Measurements from ENCODE around the gene CCDC149.

The CCDC149 gene

DNA sequence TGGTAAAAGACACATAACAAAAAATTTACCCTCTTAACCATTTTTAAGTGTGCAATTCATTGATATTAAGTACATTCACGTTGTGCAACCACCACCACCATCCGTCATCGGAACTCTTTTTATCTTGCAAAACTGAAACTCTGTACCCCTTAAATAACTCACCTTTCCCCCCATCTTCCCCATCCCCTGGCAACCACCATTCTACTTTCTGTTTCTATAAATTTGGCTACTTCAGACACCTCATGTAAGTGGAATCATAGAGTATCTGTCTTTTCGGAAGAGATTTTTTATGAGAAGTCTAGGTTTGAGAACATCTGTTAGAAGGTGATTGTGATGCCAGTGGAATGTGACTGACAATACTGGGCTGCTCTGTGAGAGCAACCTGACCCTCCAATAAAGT, 39.8 kb upstream of the CCDC149 start:
- no peak overlapping the region for H3K4me3 ChIP-seq (ENCODE audit: low read length)
- no peaks in the 10 kb centered on the region for H3K36me3 ChIP-seq (replicated peaks; ENCODE audit: low read depth, low read length)
- H3K4me1 ChIP-seq (ENCODE audit: low read length): no peaks in the 10 kb centered on the region
- no peaks in the 10 kb centered on the region for H3K27me3 ChIP-seq (ENCODE audit: low read depth, low read length)
- H3K9ac ChIP-seq (ENCODE audit: low read length): no peak overlapping the region
- TF ChIP-seq EZH2phosphoT487 (IDR thresholded peaks at IDR 0.05; ENCODE audit: low read depth): no peak
- TF ChIP-seq, protein P1, sequence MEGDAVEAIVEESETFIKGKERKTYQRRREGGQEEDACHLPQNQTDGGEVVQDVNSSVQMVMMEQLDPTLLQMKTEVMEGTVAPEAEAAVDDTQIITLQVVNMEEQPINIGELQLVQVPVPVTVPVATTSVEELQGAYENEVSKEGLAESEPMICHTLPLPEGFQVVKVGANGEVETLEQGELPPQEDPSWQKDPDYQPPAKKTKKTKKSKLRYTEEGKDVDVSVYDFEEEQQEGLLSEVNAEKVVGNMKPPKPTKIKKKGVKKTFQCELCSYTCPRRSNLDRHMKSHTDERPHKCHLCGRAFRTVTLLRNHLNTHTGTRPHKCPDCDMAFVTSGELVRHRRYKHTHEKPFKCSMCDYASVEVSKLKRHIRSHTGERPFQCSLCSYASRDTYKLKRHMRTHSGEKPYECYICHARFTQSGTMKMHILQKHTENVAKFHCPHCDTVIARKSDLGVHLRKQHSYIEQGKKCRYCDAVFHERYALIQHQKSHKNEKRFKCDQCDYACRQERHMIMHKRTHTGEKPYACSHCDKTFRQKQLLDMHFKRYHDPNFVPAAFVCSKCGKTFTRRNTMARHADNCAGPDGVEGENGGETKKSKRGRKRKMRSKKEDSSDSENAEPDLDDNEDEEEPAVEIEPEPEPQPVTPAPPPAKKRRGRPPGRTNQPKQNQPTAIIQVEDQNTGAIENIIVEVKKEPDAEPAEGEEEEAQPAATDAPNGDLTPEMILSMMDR (IDR thresholded peaks at IDR 0.05; ENCODE audit: low read depth, low read length): no peak
- no peaks in the 10 kb centered on the region for H4K20me1 ChIP-seq (ENCODE audit: insufficient read depth, low read length)
- no peak overlapping the region for H3K27ac ChIP-seq (ENCODE audit: low read length)
- no peak overlapping the region for H2AFZ ChIP-seq (ENCODE audit: low read depth, low read length)
- no peaks in the 10 kb centered on the region for H3K9me3 ChIP-seq (ENCODE audit: insufficient read depth, low read length)
- H3K79me2 ChIP-seq (ENCODE audit: low read length): no peaks in the 10 kb centered on the region
- H3K4me2 ChIP-seq (ENCODE audit: low read length): no peak overlapping the region

DNA sequence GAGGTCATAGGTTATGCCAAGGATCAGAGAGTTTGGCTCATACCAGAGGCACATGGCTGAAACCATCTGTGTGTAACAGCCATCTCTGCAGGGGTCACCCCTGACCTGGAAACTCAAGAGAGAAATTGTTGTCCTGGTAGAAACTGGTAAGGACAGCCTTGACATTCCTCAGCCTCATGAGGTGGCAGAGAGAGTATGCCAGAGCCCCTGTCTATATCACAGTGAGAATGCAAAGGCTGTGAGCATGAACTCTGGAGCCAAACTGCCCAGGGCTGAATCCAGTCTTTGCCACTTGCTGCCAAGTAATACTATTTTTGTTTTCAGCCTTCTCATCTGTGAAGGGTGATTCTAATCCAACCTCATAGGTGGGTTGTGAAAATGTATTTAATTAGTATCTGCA, 37.1 kb upstream of the CCDC149 start:
- H2AFZ ChIP-seq (ENCODE audit: low read depth, low read length): no peak overlapping the region
- no peak overlapping the region for H3K4me3 ChIP-seq (ENCODE audit: low read length)
- no peaks in the 10 kb centered on the region for H3K27me3 ChIP-seq (ENCODE audit: low read depth, low read length)
- TF ChIP-seq EZH2phosphoT487 (IDR thresholded peaks at IDR 0.05; ENCODE audit: low read depth): no peak
- TF ChIP-seq, protein P1 (IDR thresholded peaks at IDR 0.05; ENCODE audit: low read depth, low read length): no peak
- no peaks in the 10 kb centered on the region for H3K4me1 ChIP-seq (ENCODE audit: low read length)
- H3K79me2 ChIP-seq (ENCODE audit: low read length): no peaks in the 10 kb centered on the region
- no peak overlapping the region for H3K9ac ChIP-seq (ENCODE audit: low read length)
- no peaks in the 10 kb centered on the region for H3K36me3 ChIP-seq (replicated peaks; ENCODE audit: low read depth, low read length)
- H4K20me1 ChIP-seq (ENCODE audit: insufficient read depth, low read length): no peaks in the 10 kb centered on the region
- H3K27ac ChIP-seq (ENCODE audit: low read length): no peak overlapping the region
- H3K4me2 ChIP-seq (ENCODE audit: low read length): no peak overlapping the region
- no peaks in the 10 kb centered on the region for H3K9me3 ChIP-seq (ENCODE audit: insufficient read depth, low read length)

DNA sequence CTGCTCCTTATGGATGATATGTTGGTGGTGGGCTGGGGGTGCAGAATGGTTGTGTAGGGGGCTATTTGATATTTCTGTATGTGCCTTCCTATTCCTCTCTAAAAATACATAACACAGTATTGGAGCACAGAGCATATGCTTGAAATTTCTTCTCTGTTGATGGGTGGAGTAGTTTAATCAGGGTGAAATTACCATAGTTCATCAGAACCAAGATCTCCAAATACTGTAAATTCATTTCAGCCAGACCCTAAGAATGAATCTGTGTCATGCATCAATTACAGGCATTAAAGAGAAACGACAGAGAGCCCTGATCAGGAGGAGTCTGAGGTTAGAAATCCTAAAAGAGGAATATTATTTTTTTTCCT, 25.1 kb upstream of the CCDC149 start:
- Histone ChIP-seq H4K20me1 (ENCODE audit: insufficient read depth, low read length) (no peaks in the 10 kb centered on the region), H3K9me3 (ENCODE audit: insufficient read depth, low read length) (no peaks in the 10 kb centered on the region), H3K36me3 (replicated peaks; ENCODE audit: low read depth, low read length) (no peaks in the 10 kb centered on the region), H3K9ac (ENCODE audit: low read length) (no peak overlapping the region), H3K4me3 (ENCODE audit: low read length) (no peak overlapping the region), H2AFZ (ENCODE audit: low read depth, low read length) (no peak overlapping the region), H3K4me2 (ENCODE audit: low read length) (no peak overlapping the region), H3K79me2 (ENCODE audit: low read length) (no peaks in the 10 kb centered on the region), H3K27ac (ENCODE audit: low read length) (no peak overlapping the region), H3K27me3 (ENCODE audit: low read depth, low read length) (no peaks in the 10 kb centered on the region), H3K4me1 (ENCODE audit: low read length) (no peaks in the 10 kb centered on the region)
- TF ChIP-seq, protein P1 (IDR thresholded peaks at IDR 0.05; ENCODE audit: low read depth, low read length): no peak
- TF ChIP-seq EZH2phosphoT487 (IDR thresholded peaks at IDR 0.05; ENCODE audit: low read depth): no peak

DNA sequence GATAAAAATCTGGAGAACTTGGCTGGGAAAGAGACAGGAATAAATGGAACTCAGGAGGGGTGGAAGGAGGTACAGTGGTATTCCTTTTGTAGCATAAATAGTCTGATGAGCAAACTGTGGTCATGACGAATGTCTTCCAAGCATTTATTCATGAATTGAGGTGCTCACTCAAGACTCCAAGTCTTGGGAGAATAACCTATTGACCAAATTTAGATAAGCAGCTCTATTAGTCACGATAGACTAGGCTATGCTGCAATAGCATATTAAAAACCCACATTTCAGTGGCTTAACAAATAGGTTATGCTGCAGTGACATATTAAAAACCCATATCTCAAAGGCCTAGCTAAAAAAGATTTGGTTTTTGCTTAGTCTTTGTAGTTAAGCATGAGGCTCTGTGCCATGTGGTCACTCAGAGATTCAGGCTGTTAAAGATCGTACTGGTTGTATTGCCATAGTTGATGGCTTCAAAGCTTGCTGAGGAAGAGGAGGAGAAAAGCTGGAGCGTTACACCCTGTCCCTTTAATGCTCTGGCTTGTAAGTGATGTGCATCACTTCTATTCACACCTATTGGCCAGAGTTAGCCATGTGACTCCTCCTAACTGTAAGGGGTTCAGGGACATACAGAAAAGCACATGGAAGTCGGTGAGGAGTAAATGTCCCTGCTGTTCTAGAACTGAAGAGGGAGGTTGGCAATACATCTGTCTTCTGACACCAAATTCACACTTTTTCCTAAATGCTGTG, 24.5 kb upstream of the CCDC149 start:
- no peak for TF ChIP-seq EZH2phosphoT487 (IDR thresholded peaks at IDR 0.05; ENCODE audit: low read depth)
- TF ChIP-seq, protein P1 (IDR thresholded peaks at IDR 0.05; ENCODE audit: low read depth, low read length): no peak
- no peaks in the 10 kb centered on the region for H4K20me1 ChIP-seq (ENCODE audit: insufficient read depth, low read length)
- H3K9ac ChIP-seq (ENCODE audit: low read length): no peak overlapping the region
- H3K4me1 ChIP-seq (ENCODE audit: low read length): no peaks in the 10 kb centered on the region
- no peak overlapping the region for H2AFZ ChIP-seq (ENCODE audit: low read depth, low read length)
- H3K27ac ChIP-seq (ENCODE audit: low read length): no peak overlapping the region
- no peak overlapping the region for H3K4me3 ChIP-seq (ENCODE audit: low read length)
- no peaks in the 10 kb centered on the region for H3K36me3 ChIP-seq (replicated peaks; ENCODE audit: low read depth, low read length)
- no peaks in the 10 kb centered on the region for H3K9me3 ChIP-seq (ENCODE audit: insufficient read depth, low read length)
- no peaks in the 10 kb centered on the region for H3K79me2 ChIP-seq (ENCODE audit: low read length)
- H3K4me2 ChIP-seq (ENCODE audit: low read length): no peak overlapping the region
- no peaks in the 10 kb centered on the region for H3K27me3 ChIP-seq (ENCODE audit: low read depth, low read length)
